Thymus (tissue), 11 donors: Measurements from ENCODE around the gene PARD3. TPM values are rescaled to one million over a fixed set of nuclear protein-coding genes. Genes with fewer than 3 reads are reported as not detected.

Source experiments
- DNase-seq, 9 donors: peaks; one replicate each; pipeline ENCODE4 v3.0.0-alpha.2; 2013; ENCODE audit warnings: low spot score in 9 of 9, low read depth in 6 of 9, missing footprints in 1 of 9
- H3K27ac ChIP-seq, 2 donors: one replicate each; pipeline ENCODE4 v1.5.1; 2013; ENCODE audit warnings: control low read depth in 1 of 2, low read depth in 1 of 2, low read length in 1 of 2, mild to moderate bottlenecking in 1 of 2, moderate library complexity in 1 of 2
- H3K27me3 ChIP-seq, 2 donors: one replicate each; pipeline ENCODE4 v1.5.1; 2013; ENCODE audit warnings: low read length in 1 of 2; ENCODE audit not compliant: control insufficient read depth in 2 of 2, insufficient read depth in 1 of 2
- H3K36me3 ChIP-seq, 2 donors: one replicate each; pipeline ENCODE4 v1.5.1; 2013; ENCODE audit warnings: low read length in 1 of 2, mild to moderate bottlenecking in 1 of 2, moderate library complexity in 1 of 2; ENCODE audit not compliant: control insufficient read depth in 2 of 2, insufficient read depth in 2 of 2
- H3K4me1 ChIP-seq, 2 donors: one replicate each; pipeline ENCODE4 v1.5.1; 2013; ENCODE audit warnings: low read length in 2 of 2; ENCODE audit not compliant: control insufficient read depth in 2 of 2, insufficient read depth in 2 of 2
- H3K4me3 ChIP-seq, 2 donors: one replicate each; pipeline ENCODE4 v1.5.1; 2013; ENCODE audit warnings: low read length in 2 of 2, control low read depth in 1 of 2, mild to moderate bottlenecking in 1 of 2
- H3K9me3 ChIP-seq, 2 donors: one replicate each; pipeline ENCODE4 v1.5.1; 2013; ENCODE audit warnings: low read length in 1 of 2, mild to moderate bottlenecking in 1 of 2; ENCODE audit not compliant: control insufficient read depth in 2 of 2, insufficient read depth in 1 of 2
- WGBS: extraction: QIAGEN DNeasy Blood & Tissue Kit; methylation state at CpG from one replicate; pipeline ENCODE4 v1.1.7; 2013; 5-methylcytosine and 5-hydroxymethylcytosine counted together
- polyA plus RNA-seq: library from polyadenylated mRNA; stranded (reverse); fragments of 200-250 nt; gene quantifications from one replicate; pipeline ENCODE4 v1.2.3, GENCODE V29; 2013
- total RNA-seq: library from RNA; stranded (reverse); fragments of 120-200 nt; gene quantifications from one replicate; pipeline ENCODE4 v1.2.4, GENCODE V29; 2013
- donor health status: healthy.

PARD3 gene
- total and polyA plus RNA-seq, 2 donors, result 13.3 to 23.5 TPM

DNA sequence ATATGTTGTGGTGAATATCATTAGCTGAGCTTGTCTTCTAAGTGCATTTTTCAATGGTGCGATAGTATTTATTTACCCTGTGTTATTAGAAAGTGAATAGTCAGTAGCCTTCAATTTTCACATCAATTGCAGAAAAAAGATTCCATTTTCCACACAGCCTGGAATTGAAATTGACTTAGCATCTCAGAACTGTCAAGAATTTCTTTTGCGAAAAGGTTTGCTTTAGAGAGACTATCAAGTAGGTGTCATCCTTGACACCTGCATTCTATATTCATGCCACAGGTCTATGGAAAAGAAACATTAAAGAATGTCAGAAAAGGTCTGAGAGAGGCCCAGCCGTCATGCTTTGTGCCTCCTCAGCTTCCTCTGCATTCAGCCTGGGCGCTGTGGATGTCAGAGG is 504.9 kb downstream of the PARD3 start:
- WGBS, result 98% methylated on average over 4 of the region's 4 CpGs
- peaks cover 0 to 6% of the 10 kb centered on the region in 2 donors for H3K4me1 ChIP-seq
- no peak overlapping the region for H3K4me3 ChIP-seq
- H3K36me3 ChIP-seq, result no peaks in the 10 kb centered on the region
- H3K27me3 ChIP-seq, result no peaks in the 10 kb centered on the region
- H3K27ac ChIP-seq, result no peak overlapping the region
- no peak for DNase-seq
- H3K9me3 ChIP-seq, result no peaks in the 10 kb centered on the region

- Histone ChIP-seq H3K9me3 (no peaks in the 10 kb centered on the region), H3K36me3 (no peaks in the 10 kb centered on the region), H3K27me3 (no peaks in the 10 kb centered on the region), H3K4me1 (peaks cover 0 to 2% of the 10 kb centered on the region in 2 donors), H3K27ac (peak overlapping the region in 1 of 2 donors; percentile 32), H3K4me3 (no peak overlapping the region)
- peak in 2 of 9 donors; percentile 8 to 28 for DNase-seq
- 93% methylated on average over 6 of the region's 6 CpGs for WGBS
These were observed 509.9 kb downstream of the PARD3 start for GRCh38 chr10:34305189-34305588.

DNA sequence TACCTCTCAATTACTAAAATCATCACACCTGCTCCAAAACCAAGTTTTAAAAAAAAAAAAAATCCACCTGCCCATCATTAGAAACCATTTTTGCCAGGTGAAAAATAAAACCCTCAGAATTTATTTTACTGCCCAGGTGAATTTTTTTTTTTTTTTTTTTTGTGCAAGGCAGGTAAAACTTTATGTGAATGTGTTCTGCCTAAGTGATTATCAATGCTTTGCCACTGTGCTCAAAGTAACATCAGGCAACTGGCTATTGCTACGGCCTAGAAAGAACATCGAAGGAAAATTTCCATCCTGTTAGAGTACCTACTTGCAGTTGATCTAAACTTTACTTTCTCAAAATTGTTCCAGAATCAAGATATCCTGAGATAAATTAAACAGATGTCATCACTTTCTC is 512.1 kb downstream of the PARD3 start:
- 98% methylated on average over 2 of the region's 2 CpGs for WGBS
- DNase-seq, result no peak
- H3K27me3 ChIP-seq, result no peaks in the 10 kb centered on the region
- no peaks in the 10 kb centered on the region for H3K36me3 ChIP-seq
- peaks cover 0 to 2% of the 10 kb centered on the region in 2 donors for H3K4me1 ChIP-seq
- no peaks in the 10 kb centered on the region for H3K9me3 ChIP-seq
- no peak overlapping the region for H3K4me3 ChIP-seq
- H3K27ac ChIP-seq, result no peak overlapping the region

DNA sequence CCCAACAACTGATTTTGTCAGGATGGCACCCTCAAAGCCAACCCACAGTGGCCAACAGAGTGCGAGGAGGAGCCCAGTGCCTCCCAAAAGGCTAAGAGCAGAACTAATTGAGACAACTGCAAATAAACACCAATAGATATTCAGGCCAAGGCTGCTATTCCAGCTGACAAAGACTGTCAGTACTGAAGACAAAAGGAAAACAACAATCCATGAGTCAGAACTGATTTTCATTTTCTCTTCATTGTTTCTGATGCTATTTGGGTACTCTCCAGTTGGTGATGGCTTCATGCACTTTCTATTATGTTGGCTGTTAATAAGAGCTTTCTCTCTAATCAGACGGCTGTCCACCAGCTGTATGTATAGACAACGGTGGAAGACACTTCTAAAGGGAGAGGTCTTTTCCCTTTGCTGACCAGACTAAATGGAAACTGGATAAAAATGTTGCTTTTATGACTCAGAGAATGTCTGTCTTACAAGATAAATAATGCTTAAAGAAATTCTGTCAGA is 515.9 kb downstream of the PARD3 start:
- WGBS, result 94% methylated on average over 3 of the region's 3 CpGs
- Histone ChIP-seq H3K27ac (no peak overlapping the region), H3K4me1 (no peaks in the 10 kb centered on the region), H3K4me3 (no peak overlapping the region), H3K27me3 (no peaks in the 10 kb centered on the region), H3K9me3 (no peaks in the 10 kb centered on the region), H3K36me3 (no peaks in the 10 kb centered on the region)
- DNase-seq, result no peak

GRCh38 chr10:34298346-34298818 is 516.7 kb downstream of the PARD3 start:
- 97% methylated on average over 16 of the region's 16 CpGs for WGBS
- H3K36me3 ChIP-seq, result no peaks in the 10 kb centered on the region
- DNase-seq, result no peak

GRCh38 chr10:34297541-34298345 is 517.4 kb downstream of the PARD3 start:
- no peak overlapping the region for H3K27ac ChIP-seq
- no peaks in the 10 kb centered on the region for H3K36me3 ChIP-seq
- no peaks in the 10 kb centered on the region for H3K4me1 ChIP-seq
- no peaks in the 10 kb centered on the region for H3K9me3 ChIP-seq
- H3K27me3 ChIP-seq, result no peaks in the 10 kb centered on the region
- DNase-seq, result no peak
- no peak overlapping the region for H3K4me3 ChIP-seq
- WGBS, result 77% methylated on average over 6 of the region's 6 CpGs

More at GRCh38 chr10:34298346-34298818, 516.7 kb downstream of the PARD3 start:
- no peaks in the 10 kb centered on the region for H3K9me3 ChIP-seq
- no peaks in the 10 kb centered on the region for H3K4me1 ChIP-seq
- H3K4me3 ChIP-seq, result no peak overlapping the region
- no peak overlapping the region for H3K27ac ChIP-seq
- no peaks in the 10 kb centered on the region for H3K27me3 ChIP-seq

GRCh38 chr10:34295142-34295548 is 520.0 kb downstream of the PARD3 start:
- no peaks in the 10 kb centered on the region for H3K9me3 ChIP-seq
- no peaks in the 10 kb centered on the region for H3K36me3 ChIP-seq
- no peak overlapping the region for H3K27ac ChIP-seq
- no peaks in the 10 kb centered on the region for H3K27me3 ChIP-seq
- no peaks in the 10 kb centered on the region for H3K4me1 ChIP-seq
- 71% methylated on average over 6 of the region's 6 CpGs for WGBS
- DNase-seq, result no peak
- no peak overlapping the region for H3K4me3 ChIP-seq

DNA sequence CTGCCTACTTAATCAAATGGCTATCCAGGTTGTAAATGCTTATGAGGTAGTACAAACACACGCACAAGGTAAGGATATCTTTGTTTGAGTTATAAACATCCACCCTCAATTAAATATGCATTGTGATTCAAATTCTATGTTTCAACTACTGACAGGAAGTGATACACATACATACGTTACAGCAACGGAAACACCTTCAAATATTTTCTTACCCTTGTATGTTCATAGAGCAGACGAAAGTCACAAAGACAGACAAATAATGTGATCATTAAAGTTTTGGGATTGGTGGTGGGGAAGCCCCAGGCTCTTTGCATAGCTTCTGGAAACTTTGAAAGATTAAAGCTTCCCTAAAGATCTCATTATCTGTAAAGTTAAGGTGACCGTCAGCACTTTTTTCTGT is 521.0 kb downstream of the PARD3 start:
- Histone ChIP-seq H3K27me3 (no peaks in the 10 kb centered on the region), H3K9me3 (no peaks in the 10 kb centered on the region), H3K27ac (no peak overlapping the region), H3K4me1 (no peaks in the 10 kb centered on the region), H3K36me3 (no peaks in the 10 kb centered on the region), H3K4me3 (no peak overlapping the region)
- no peak for DNase-seq
- WGBS, result 91% methylated on average over 5 of the region's 5 CpGs

- no peak overlapping the region for H3K4me3 ChIP-seq
- no peak overlapping the region for H3K27ac ChIP-seq
- H3K9me3 ChIP-seq, result no peaks in the 10 kb centered on the region
- 97% methylated on average over 2 of the region's 2 CpGs for WGBS
- H3K36me3 ChIP-seq, result no peaks in the 10 kb centered on the region
- no peaks in the 10 kb centered on the region for H3K27me3 ChIP-seq
- DNase-seq, result no peak
- no peaks in the 10 kb centered on the region for H3K4me1 ChIP-seq
These were observed 522.4 kb downstream of the PARD3 start for GRCh38 chr10:34292675-34293074.
